ENCODE data around the gene MRPL58. TPM values are rescaled to one million over a fixed set of nuclear protein-coding genes. Genes with fewer than 3 reads are reported as not detected.

The MRPL58 gene
- total RNA-seq, 4 donors from 2014 or later, result 37.8 to 55.1 (median 49.7) TPM

- H3K9me3 ChIP-seq, result no peaks in the 10 kb centered on the region
- H3K4me3 ChIP-seq (replicated peaks in 1 of 3), result no peak overlapping the region
- TF ChIP-seq POLR2A (IDR thresholded peaks at IDR 0.05) (no peak), CTCF (IDR thresholded peaks at IDR 0.05) (no peak)
- no peaks in the 10 kb centered on the region for H3K36me3 ChIP-seq
- peaks cover 0 to under 1% of the 10 kb centered on the region in 2 donors for H3K4me1 ChIP-seq
- no peaks in the 10 kb centered on the region for H3K27me3 ChIP-seq
- no peak for DNase-seq
- intact Hi-C loops (cut with DNase I), result no loop called here
- no peak overlapping the region for H3K27ac ChIP-seq
- WGBS, 2 donors, result 85 to 92% methylated on average over 5 of the region's 5 CpGs
These were observed 5.8 kb upstream of the MRPL58 start for GRCh38 chr17:75006653-75007052.

GRCh38 chr17:75008373-75008772 lies 4.1 kb upstream of the MRPL58 start:
- whole genome bisulfite sequencing, 2 donors, result 85 to 90% methylated on average over 6 of the region's 6 CpGs
- H3K27ac ChIP-seq, result no peak overlapping the region
- no peak overlapping the region for H3K4me3 ChIP-seq (replicated peaks in 1 of 3)
- no peaks in the 10 kb centered on the region for H3K9me3 ChIP-seq
- no peak for TF ChIP-seq POLR2A (IDR thresholded peaks at IDR 0.05)
- no peak for TF ChIP-seq CTCF (IDR thresholded peaks at IDR 0.05)
- H3K36me3 ChIP-seq, result no peaks in the 10 kb centered on the region
- no peaks in the 10 kb centered on the region for H3K27me3 ChIP-seq
- intact Hi-C loops (cut with DNase I), result no loop called here
- DNase-seq, result no peak
- H3K4me1 ChIP-seq, result peaks cover 4 to 10% of the 10 kb centered on the region in 2 donors

- TF ChIP-seq CTCF (IDR thresholded peaks at IDR 0.05), result no peak
- no peak for TF ChIP-seq POLR2A (IDR thresholded peaks at IDR 0.05)
- intact Hi-C loops (cut with DNase I), result no loop called here
- Histone ChIP-seq H3K9me3 (no peaks in the 10 kb centered on the region), H3K4me1 (peaks cover 8 to 16% of the 10 kb centered on the region in 2 donors), H3K36me3 (no peaks in the 10 kb centered on the region), H3K4me3 (replicated peaks in 1 of 3) (no peak overlapping the region), H3K27me3 (no peaks in the 10 kb centered on the region), H3K27ac (no peak overlapping the region)
- WGBS, 2 donors, result 52 to 65% methylated on average over 2 of the region's 2 CpGs
- DNase-seq, result no peak
These were observed 3.2 kb upstream of the MRPL58 start for GRCh38 chr17:75009139-75009724.

- Histone ChIP-seq H3K9me3 (no peaks in the 10 kb centered on the region), H3K27me3 (no peaks in the 10 kb centered on the region), H3K4me1 (peaks cover 8 to 16% of the 10 kb centered on the region in 2 donors), H3K36me3 (no peaks in the 10 kb centered on the region), H3K27ac (no peak overlapping the region), H3K4me3 (replicated peaks in 1 of 3) (no peak overlapping the region)
- 67 to 70% methylated on average over 8 of the region's 8 CpGs for WGBS, 2 donors
- TF ChIP-seq POLR2A (IDR thresholded peaks at IDR 0.05) (no peak), CTCF (IDR thresholded peaks at IDR 0.05) (no peak)
- intact Hi-C loops (cut with DNase I), result no loop called here
- DNase-seq, result peak in 1 of 2 donors; percentile 12
These were observed 1.6 kb upstream of the MRPL58 start for GRCh38 chr17:75010683-75011400.

- Histone ChIP-seq H3K27ac (peak overlapping the region in 2 of 3 donors; percentile 61 to 78), H3K4me3 (replicated peaks in 1 of 3) (peak overlapping the region in 2 of 3 donors; percentile 71 to 85), H3K27me3 (no peaks in the 10 kb centered on the region), H3K4me1 (peaks cover 8 to 16% of the 10 kb centered on the region in 2 donors), H3K9me3 (no peaks in the 10 kb centered on the region), H3K36me3 (no peaks in the 10 kb centered on the region)
- TF ChIP-seq CTCF (IDR thresholded peaks at IDR 0.05), result no peak
- no peak for TF ChIP-seq POLR2A (IDR thresholded peaks at IDR 0.05)
- WGBS, 2 donors, result 49% methylated on average over 13 of the region's 13 CpGs
- DNase-seq, result peak; percentile 45 to 48
- intact Hi-C loops (cut with DNase I), result no loop called here
These were observed 922 bp upstream of the MRPL58 start for GRCh38 chr17:75011401-75012095.
